ENCODE results near the gene PDHB. TPM values are rescaled to one million over a fixed set of nuclear protein-coding genes. Genes with fewer than 3 reads are reported as not detected.

The PDHB gene
- total RNA-seq, 2 experiments from 2014 or later = 31.1 to 31.5 TPM

DNA sequence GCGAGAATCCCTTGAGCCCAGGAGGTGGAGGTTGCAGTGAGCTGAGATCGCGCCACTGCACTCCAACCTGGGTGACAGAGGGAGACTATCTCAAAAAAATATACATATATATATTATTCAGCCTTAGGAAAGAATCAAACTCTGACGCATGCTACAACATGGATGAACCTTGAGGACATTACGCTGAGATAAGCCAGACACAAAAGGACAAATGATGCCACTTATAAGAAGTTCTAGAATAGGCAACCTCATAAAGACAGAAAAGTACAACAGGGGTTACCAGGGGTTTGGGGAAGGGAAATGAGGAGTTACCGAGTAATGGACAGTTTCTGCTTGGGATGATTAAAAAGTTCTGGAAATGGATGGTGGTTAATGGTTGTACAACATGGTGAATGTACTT, 727 bp downstream of the PDHB start:
- Histone ChIP-seq H3K27me3 (ENCODE audit: control insufficient read depth in 1 of 2, insufficient read depth in 2 of 2, low read length in 2 of 2) (no peaks in the 10 kb centered on the region), H3K4me3 (ENCODE audit: low read length) (peak overlapping the region; percentile 93), H3K36me3 (ENCODE audit: insufficient read depth, low read length) (peaks cover 44% of the 10 kb centered on the region), H3K4me1 (ENCODE audit: insufficient read depth, low read length) (peaks cover 20% of the 10 kb centered on the region), H3K27ac (ENCODE audit: low read depth in 1 of 2, low read length in 2 of 2) (peak overlapping the region in 1 of 2 donors; percentile 79), H3K9me3 (ENCODE audit: control insufficient read depth in 1 of 2, insufficient read depth in 1 of 2, low read length in 2 of 2) (no peaks in the 10 kb centered on the region)
- intact Hi-C loops (cut with DNase I, micrococcal nuclease) = loop anchor here (1.0 to 10.0 kb wide), 7 partner anchors 58 to 428 kb away; partner anchors contain the start of genes PXK (in 2 of the 2), ABHD6 (in 1 of the 2), FLNB (in 1 of the 2) and HTD2 (in 1 of the 2)
- Mint-ChIP-seq H3K27ac (peak overlapping the region; percentile 86), H3K9me3 (no peaks in the 10 kb centered on the region), H3K4me1 (ENCODE audit: low read depth) (peaks cover 33% of the 10 kb centered on the region), H3K4me3 (peak overlapping the region; percentile 90), H3K27me3 (no peaks in the 10 kb centered on the region), H3K36me3 (ENCODE audit: low read depth) (peaks cover 54% of the 10 kb centered on the region)
- ChIA-PET POLR2A (interaction anchor here (0.6 to 3.9 kb wide), 12 partner anchors 9 to 284 kb away, joined by 3 to 42 read pairs (median 3); partner anchors contain the start of genes HTD2, KCTD6, PXK and RPP14), CTCF (interaction anchor here (1.8 to 3.5 kb wide), 2 partner anchors 58 to 127 kb away, joined by 12 to 17 read pairs; partner anchors contain the start of genes HTD2, KCTD6 and RPP14)
- ATAC-seq (ENCODE audit: poor library complexity) = no peak
- DNase-seq = no peak
- TF ChIP-seq, protein P1, sequence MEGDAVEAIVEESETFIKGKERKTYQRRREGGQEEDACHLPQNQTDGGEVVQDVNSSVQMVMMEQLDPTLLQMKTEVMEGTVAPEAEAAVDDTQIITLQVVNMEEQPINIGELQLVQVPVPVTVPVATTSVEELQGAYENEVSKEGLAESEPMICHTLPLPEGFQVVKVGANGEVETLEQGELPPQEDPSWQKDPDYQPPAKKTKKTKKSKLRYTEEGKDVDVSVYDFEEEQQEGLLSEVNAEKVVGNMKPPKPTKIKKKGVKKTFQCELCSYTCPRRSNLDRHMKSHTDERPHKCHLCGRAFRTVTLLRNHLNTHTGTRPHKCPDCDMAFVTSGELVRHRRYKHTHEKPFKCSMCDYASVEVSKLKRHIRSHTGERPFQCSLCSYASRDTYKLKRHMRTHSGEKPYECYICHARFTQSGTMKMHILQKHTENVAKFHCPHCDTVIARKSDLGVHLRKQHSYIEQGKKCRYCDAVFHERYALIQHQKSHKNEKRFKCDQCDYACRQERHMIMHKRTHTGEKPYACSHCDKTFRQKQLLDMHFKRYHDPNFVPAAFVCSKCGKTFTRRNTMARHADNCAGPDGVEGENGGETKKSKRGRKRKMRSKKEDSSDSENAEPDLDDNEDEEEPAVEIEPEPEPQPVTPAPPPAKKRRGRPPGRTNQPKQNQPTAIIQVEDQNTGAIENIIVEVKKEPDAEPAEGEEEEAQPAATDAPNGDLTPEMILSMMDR (IDR thresholded peaks at IDR 0.05) = no peak

DNA sequence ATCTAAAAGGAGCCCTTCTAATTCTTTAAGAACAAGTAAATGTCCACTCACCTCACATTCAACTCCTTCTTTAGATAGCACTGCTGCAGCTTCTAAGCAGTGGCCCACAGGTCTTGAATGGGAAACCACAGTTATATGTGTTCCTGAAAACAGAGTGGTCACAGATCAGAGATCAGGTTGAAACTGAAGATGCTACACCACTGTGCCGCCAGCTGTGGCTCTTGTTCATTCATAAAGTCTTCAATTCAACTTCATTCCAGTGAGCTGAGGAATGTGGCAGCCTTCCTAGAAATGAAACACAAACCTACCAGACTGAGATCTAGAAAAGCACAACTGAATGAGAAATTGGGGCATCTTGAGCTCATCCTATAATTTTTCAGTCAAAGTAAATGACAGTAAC, 4.0 kb downstream of the PDHB start:
- H3K27ac ChIP-seq (ENCODE audit: low read depth in 1 of 2, low read length in 2 of 2) = no peak overlapping the region
- no peak for ATAC-seq (ENCODE audit: poor library complexity)
- Mint-ChIP-seq H3K4me1 (ENCODE audit: low read depth) (peaks cover 31% of the 10 kb centered on the region), H3K27me3 (no peaks in the 10 kb centered on the region), H3K36me3 (ENCODE audit: low read depth) (peaks cover 85% of the 10 kb centered on the region), H3K9me3 (no peaks in the 10 kb centered on the region), H3K4me3 (no peak overlapping the region), H3K27ac (no peak overlapping the region)
- no peaks in the 10 kb centered on the region for H3K27me3 ChIP-seq (ENCODE audit: control insufficient read depth in 1 of 2, insufficient read depth in 2 of 2, low read length in 2 of 2)
- TF ChIP-seq, protein P1 (IDR thresholded peaks at IDR 0.05) = no peak
- H3K36me3 ChIP-seq (ENCODE audit: insufficient read depth, low read length) = peaks cover 76% of the 10 kb centered on the region
- no peaks in the 10 kb centered on the region for H3K9me3 ChIP-seq (ENCODE audit: control insufficient read depth in 1 of 2, insufficient read depth in 1 of 2, low read length in 2 of 2)
- no peak for DNase-seq
- peaks cover 20% of the 10 kb centered on the region for H3K4me1 ChIP-seq (ENCODE audit: insufficient read depth, low read length)
- intact Hi-C loops (cut with DNase I, micrococcal nuclease) = loop anchor here (5.0 to 10.0 kb wide), 3 partner anchors 97 to 425 kb away; partner anchors contain the start of genes FLNB (in 2 of the 2), ABHD6 (in 1 of the 2) and PXK (in 1 of the 2)
- CTCF ChIA-PET = interaction anchor here (1.7 kb wide), 1 partner anchor 62 kb away, joined by 8 read pairs; the partner anchor contains the start of gene KCTD6
- H3K4me3 ChIP-seq (ENCODE audit: low read length) = no peak overlapping the region
- POLR2A ChIA-PET = no interaction called here

DNA sequence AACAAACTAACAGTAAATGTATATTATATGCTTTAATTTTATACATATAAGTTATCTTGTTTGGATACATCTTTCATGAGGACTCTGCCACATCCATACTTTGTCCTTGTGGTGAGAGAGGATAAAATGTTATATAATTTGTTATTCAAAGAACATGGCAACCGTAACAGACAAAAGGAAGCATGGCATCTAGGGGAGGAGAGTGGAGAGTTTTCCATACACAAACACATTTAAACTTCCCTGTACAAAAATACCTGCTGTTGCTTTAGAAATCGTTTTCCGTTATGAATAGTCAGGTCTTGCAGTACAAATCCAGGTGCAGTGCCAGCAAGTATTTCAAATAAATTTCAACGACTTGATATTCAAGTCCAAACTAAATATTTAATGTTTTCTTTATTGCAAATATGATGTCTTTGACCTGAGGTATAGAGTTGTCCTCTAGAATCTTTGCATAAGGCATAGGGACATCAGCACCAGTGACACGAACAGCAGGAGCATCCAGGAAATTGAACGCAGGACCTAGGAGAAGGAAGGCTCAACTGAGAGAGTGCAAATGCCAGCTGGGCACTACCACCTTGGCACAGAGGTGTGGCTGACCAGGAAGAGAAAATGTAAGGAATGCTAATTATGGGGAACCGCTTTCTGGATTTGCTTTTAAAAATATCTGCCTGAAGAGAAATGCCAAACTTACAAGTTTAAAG, 5.8 kb downstream of the PDHB start:
- peak overlapping the region; percentile 49 for H3K27ac Mint-ChIP-seq
- no peak for DNase-seq
- Histone ChIP-seq H3K4me1 (ENCODE audit: insufficient read depth, low read length) (peaks cover 8% of the 10 kb centered on the region), H3K27me3 (ENCODE audit: control insufficient read depth in 1 of 2, insufficient read depth in 2 of 2, low read length in 2 of 2) (no peaks in the 10 kb centered on the region), H3K4me3 (ENCODE audit: low read length) (no peak overlapping the region), H3K36me3 (ENCODE audit: insufficient read depth, low read length) (peaks cover 92% of the 10 kb centered on the region), H3K27ac (ENCODE audit: low read depth in 1 of 2, low read length in 2 of 2) (no peak overlapping the region), H3K9me3 (ENCODE audit: control insufficient read depth in 1 of 2, insufficient read depth in 1 of 2, low read length in 2 of 2) (no peaks in the 10 kb centered on the region)
- H3K4me3 Mint-ChIP-seq = no peak overlapping the region
- ChIA-PET CTCF (interaction anchor here (0.6 kb wide), 1 partner anchor 96 kb away, joined by 3 read pairs; no protein-coding TSS in a partner anchor), POLR2A (no interaction called here)
- intact Hi-C loops (cut with DNase I, micrococcal nuclease) = loop anchor here in 1 of 2 experiments (10.0 kb wide), 1 partner anchor 423 kb away; the partner anchor contains the start of gene FLNB
- H3K9me3 Mint-ChIP-seq = no peaks in the 10 kb centered on the region
- H3K4me1 Mint-ChIP-seq (ENCODE audit: low read depth) = peaks cover 12% of the 10 kb centered on the region
- TF ChIP-seq, protein P1 (IDR thresholded peaks at IDR 0.05) = no peak
- no peaks in the 10 kb centered on the region for H3K27me3 Mint-ChIP-seq
- H3K36me3 Mint-ChIP-seq (ENCODE audit: low read depth) = peaks cover 94% of the 10 kb centered on the region
- no peak for ATAC-seq (ENCODE audit: poor library complexity)
